ENCODE results near the gene NDUFS6.

DNA sequence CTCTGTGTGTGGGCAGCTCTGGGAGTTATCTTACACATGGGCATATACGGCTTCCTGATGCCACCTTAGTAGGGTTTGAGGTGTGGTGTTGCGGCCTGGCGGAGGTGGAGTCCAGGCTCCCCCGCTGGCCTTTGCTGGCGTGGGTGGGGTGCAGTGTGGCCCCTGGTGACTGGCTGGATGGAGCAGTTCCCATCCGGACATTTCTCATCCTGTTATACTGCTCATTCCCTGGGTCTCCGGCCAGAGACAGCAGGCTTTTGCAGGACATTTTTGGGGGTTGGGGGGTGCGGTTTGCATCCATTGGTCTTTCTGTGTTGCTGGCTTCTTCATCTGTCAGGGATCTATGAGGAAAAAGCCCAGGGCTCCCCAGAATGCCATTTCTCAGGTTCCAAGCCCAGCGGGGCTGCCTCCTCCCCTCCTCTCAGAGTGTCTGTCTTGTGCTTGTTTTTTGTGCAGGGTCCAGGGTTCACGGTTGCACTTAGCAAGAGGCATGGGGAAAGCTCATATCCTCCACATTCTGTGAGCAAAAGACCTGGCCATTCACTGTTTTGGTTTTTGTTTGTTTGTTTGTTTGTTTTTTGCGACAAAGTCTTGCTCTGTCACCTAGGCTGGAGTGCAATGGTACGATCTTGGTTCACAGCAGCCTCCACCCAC is 22.3 kb downstream of the NDUFS6 start:
- TF ChIP-seq POLR2AphosphoS5 (IDR thresholded peaks at IDR 0.05; ENCODE audit: low read depth, low read length) (no peak), SPI1 (IDR thresholded peaks at IDR 0.05; ENCODE audit: low read depth, low read length) (no peak)

All from GM12891 (cell line).